HEK293T (cell line): ENCODE results near the gene THSD8.

Source experiments
- CTCF ChIA-PET: fragments of 350-600 bp; formaldehyde crosslinking; extraction: SDS; loops from one replicate; lab custom pipeline; 2021; ENCODE audit warnings: antibody characterized with exemption, inconsistent platforms; lab: Yijun Ruan, JAX
- POLR2A ChIA-PET: fragments of 350-600 bp; formaldehyde crosslinking; extraction: SDS; loops from one replicate; lab custom pipeline; 2020; ENCODE audit warnings: antibody characterized with exemption, inconsistent platforms; lab: Yijun Ruan, JAX
- DNase-seq: peaks from one replicate; pipeline ENCODE4 v3.0.0; 2012; ENCODE audit warnings: mixed read lengths; ENCODE audit errors: extremely low spot score
- ARNT ChIP-seq: fragments of 450-650 bp; IDR thresholded peaks from 2 replicates; pipeline ENCODE4 v1.6.1; 2017; ENCODE audit warnings: mild to moderate bottlenecking
- BHLHE40 ChIP-seq: fragments of 450-650 bp; IDR thresholded peaks from 2 replicates; pipeline ENCODE4 v1.6.1; 2016; ENCODE audit warnings: mild to moderate bottlenecking, moderate library complexity, borderline replicate concordance
- CTBP1 ChIP-seq: fragments of 450-650 bp; IDR thresholded peaks from 2 replicates; pipeline ENCODE4 v1.6.1; 2016; ENCODE audit warnings: borderline replicate concordance
- ELF4 ChIP-seq: fragments of 450-650 bp; IDR thresholded peaks from 2 replicates; pipeline ENCODE4 v1.6.1; 2017; ENCODE audit warnings: antibody characterized with exemption
- FOXA1 ChIP-seq: fragments of 450-650 bp; IDR thresholded peaks from 2 replicates; pipeline ENCODE4 v1.6.1; 2016; ENCODE audit warnings: mild to moderate bottlenecking
- FOXK2 ChIP-seq: fragments of 450-650 bp; IDR thresholded peaks from 2 replicates; pipeline ENCODE4 v1.6.1; 2016; ENCODE audit warnings: mild to moderate bottlenecking
- FOXM1 ChIP-seq: fragments of 450-650 bp; IDR thresholded peaks from 2 replicates; pipeline ENCODE4 v1.6.1; 2017; ENCODE audit warnings: mild to moderate bottlenecking, borderline replicate concordance
- HDGF ChIP-seq: fragments of 450-650 bp; IDR thresholded peaks from 2 replicates; pipeline ENCODE4 v1.6.1; 2017; ENCODE audit warnings: antibody characterized with exemption, borderline replicate concordance
- L3MBTL2 ChIP-seq: fragments of 450-650 bp; conservative IDR thresholded peaks from 2 replicates; pipeline ENCODE4 v1.6.1; 2016; ENCODE audit warnings: mild to moderate bottlenecking
- LEF1 ChIP-seq: fragments of 450-650 bp; IDR thresholded peaks from 2 replicates; pipeline ENCODE4 v1.6.1; 2017; ENCODE audit warnings: mild to moderate bottlenecking, borderline replicate concordance
- NFRKB ChIP-seq: fragments of 450-650 bp; IDR thresholded peaks from 2 replicates; pipeline ENCODE4 v1.6.1; 2016; ENCODE audit warnings: mild to moderate bottlenecking, moderate library complexity
- PKNOX1 ChIP-seq: fragments of 450-650 bp; IDR thresholded peaks from 2 replicates; pipeline ENCODE4 v1.6.1; 2016
- SP1 ChIP-seq: fragments of 450-650 bp; IDR thresholded peaks from 2 replicates; pipeline ENCODE4 v1.6.1; 2017
- SUZ12 ChIP-seq: fragments of 450-650 bp; IDR thresholded peaks from 2 replicates; pipeline ENCODE4 v1.6.1; 2016; ENCODE audit warnings: mild to moderate bottlenecking
- TARDBP ChIP-seq: fragments of 450-650 bp; IDR thresholded peaks from 2 replicates; pipeline ENCODE4 v1.6.1; 2016
- ZNF384 ChIP-seq: fragments of 450-650 bp; IDR thresholded peaks from 2 replicates; pipeline ENCODE4 v1.6.1; 2016

THSD8 gene

GRCh38 chr19:12847159-12848139 lies 45.6 kb downstream of the THSD8 start:
- ChIA-PET CTCF (interaction anchor here (0.5 to 2.3 kb wide), 22 partner anchors 10 to 247 kb away, joined by 3 to 15 read pairs (median 4); partner anchors contain the start of genes DNASE2 and RTBDN), POLR2A (interaction anchor here (0.9 to 1.6 kb wide), 6 partner anchors 34 to 81 kb away, joined by 3 to 4 read pairs (median 3); partner anchors contain the start of genes GCDH, PRDX2, RNASEH2A and THSD8)
- no peak for TF ChIP-seq CTBP1
- TF ChIP-seq HDGF, result no peak
- TF ChIP-seq ELF4, result no peak
- TF ChIP-seq NFRKB, result no peak
- no peak for TF ChIP-seq SUZ12
- TF ChIP-seq SP1, result no peak
- no peak for TF ChIP-seq FOXM1
- TF ChIP-seq BHLHE40, result no peak
- TF ChIP-seq ZNF384, result no peak
- TF ChIP-seq FOXA1, result no peak
- TF ChIP-seq FOXK2, result no peak
- TF ChIP-seq TARDBP, result no peak
- no peak for TF ChIP-seq PKNOX1
- TF ChIP-seq L3MBTL2, result no peak
- no peak for TF ChIP-seq ARNT
- no peak for TF ChIP-seq LEF1
- peak; percentile 89 for DNase-seq
